ENCODE data around the gene APEH. TPM values are rescaled to one million over a fixed set of nuclear protein-coding genes. Genes with fewer than 3 reads are reported as not detected.

The APEH gene
- total and polyA plus RNA-seq, 4 donors = 65.1 to 94.1 (median 87.5) TPM

GRCh38 chr3:49724586-49724985, 50.4 kb downstream of the APEH start:
- Histone ChIP-seq H3K36me3 (ENCODE audit: control insufficient read depth in 4 of 4, insufficient read depth in 3 of 4, low read depth in 1 of 4, low read length in 3 of 4) (peaks cover 5 to 29% (median 11%) of the 10 kb centered on the region in 4 donors), H3K27ac (ENCODE audit: low read depth in 1 of 2, low read length in 2 of 2) (peak overlapping the region; percentile 71 to 90), H3K9me3 (ENCODE audit: control insufficient read depth in 4 of 4, low read length in 3 of 4) (no peaks in the 10 kb centered on the region), H3K4me3 (ENCODE audit: low read depth in 1 of 3, low read length in 3 of 3) (peak overlapping the region; percentile 57 to 69 (median 63)), H3K9ac (ENCODE audit: low read depth in 1 of 2, low read length in 2 of 2) (peak overlapping the region; percentile 53 to 80), H3K27me3 (ENCODE audit: control insufficient read depth in 4 of 4, insufficient read depth in 4 of 4, low read length in 3 of 4) (no peaks in the 10 kb centered on the region), H3K4me1 (ENCODE audit: control insufficient read depth in 4 of 4, insufficient read depth in 4 of 4, low read length in 3 of 4) (peaks cover 6 to 44% (median 32%) of the 10 kb centered on the region in 4 donors)
- TF ChIP-seq FOXA1 (IDR thresholded peaks at IDR 0.05) (no peak), HNF4G (IDR thresholded peaks at IDR 0.05) (no peak), FOXA2 (IDR thresholded peaks at IDR 0.05) (no peak), EGR1 (IDR thresholded peaks at IDR 0.05; ENCODE audit: low read depth in 2 of 2) (no peak), TAF1 (conservative IDR thresholded peaks at IDR 0.05) (no peak), NR2F2 (IDR thresholded peaks at IDR 0.05) (no peak), RAD21 (IDR thresholded peaks at IDR 0.05) (no peak), RXRA (IDR thresholded peaks at IDR 0.05) (no peak), GABPA (IDR thresholded peaks at IDR 0.05 in 1 of 2, conservative IDR thresholded peaks at IDR 0.05 in 1 of 2) (no peak), YY1 (IDR thresholded peaks at IDR 0.05) (no peak), JUND (IDR thresholded peaks at IDR 0.05) (no peak), ZBTB33 (IDR thresholded peaks at IDR 0.05) (no peak), SP1 (IDR thresholded peaks at IDR 0.05) (no peak), ATF3 (IDR thresholded peaks at IDR 0.05) (no peak), HNF4A (conservative IDR thresholded peaks at IDR 0.05) (no peak)
- TF ChIP-seq, protein P1, sequence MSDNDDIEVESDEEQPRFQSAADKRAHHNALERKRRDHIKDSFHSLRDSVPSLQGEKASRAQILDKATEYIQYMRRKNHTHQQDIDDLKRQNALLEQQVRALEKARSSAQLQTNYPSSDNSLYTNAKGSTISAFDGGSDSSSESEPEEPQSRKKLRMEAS (IDR thresholded peaks at IDR 0.05) = no peak
- TF ChIP-seq, protein P2, sequence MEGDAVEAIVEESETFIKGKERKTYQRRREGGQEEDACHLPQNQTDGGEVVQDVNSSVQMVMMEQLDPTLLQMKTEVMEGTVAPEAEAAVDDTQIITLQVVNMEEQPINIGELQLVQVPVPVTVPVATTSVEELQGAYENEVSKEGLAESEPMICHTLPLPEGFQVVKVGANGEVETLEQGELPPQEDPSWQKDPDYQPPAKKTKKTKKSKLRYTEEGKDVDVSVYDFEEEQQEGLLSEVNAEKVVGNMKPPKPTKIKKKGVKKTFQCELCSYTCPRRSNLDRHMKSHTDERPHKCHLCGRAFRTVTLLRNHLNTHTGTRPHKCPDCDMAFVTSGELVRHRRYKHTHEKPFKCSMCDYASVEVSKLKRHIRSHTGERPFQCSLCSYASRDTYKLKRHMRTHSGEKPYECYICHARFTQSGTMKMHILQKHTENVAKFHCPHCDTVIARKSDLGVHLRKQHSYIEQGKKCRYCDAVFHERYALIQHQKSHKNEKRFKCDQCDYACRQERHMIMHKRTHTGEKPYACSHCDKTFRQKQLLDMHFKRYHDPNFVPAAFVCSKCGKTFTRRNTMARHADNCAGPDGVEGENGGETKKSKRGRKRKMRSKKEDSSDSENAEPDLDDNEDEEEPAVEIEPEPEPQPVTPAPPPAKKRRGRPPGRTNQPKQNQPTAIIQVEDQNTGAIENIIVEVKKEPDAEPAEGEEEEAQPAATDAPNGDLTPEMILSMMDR (IDR thresholded peaks at IDR 0.05; ENCODE audit: low read depth, low read length, missing input control) = no peak
- TF ChIP-seq, protein P3, sequence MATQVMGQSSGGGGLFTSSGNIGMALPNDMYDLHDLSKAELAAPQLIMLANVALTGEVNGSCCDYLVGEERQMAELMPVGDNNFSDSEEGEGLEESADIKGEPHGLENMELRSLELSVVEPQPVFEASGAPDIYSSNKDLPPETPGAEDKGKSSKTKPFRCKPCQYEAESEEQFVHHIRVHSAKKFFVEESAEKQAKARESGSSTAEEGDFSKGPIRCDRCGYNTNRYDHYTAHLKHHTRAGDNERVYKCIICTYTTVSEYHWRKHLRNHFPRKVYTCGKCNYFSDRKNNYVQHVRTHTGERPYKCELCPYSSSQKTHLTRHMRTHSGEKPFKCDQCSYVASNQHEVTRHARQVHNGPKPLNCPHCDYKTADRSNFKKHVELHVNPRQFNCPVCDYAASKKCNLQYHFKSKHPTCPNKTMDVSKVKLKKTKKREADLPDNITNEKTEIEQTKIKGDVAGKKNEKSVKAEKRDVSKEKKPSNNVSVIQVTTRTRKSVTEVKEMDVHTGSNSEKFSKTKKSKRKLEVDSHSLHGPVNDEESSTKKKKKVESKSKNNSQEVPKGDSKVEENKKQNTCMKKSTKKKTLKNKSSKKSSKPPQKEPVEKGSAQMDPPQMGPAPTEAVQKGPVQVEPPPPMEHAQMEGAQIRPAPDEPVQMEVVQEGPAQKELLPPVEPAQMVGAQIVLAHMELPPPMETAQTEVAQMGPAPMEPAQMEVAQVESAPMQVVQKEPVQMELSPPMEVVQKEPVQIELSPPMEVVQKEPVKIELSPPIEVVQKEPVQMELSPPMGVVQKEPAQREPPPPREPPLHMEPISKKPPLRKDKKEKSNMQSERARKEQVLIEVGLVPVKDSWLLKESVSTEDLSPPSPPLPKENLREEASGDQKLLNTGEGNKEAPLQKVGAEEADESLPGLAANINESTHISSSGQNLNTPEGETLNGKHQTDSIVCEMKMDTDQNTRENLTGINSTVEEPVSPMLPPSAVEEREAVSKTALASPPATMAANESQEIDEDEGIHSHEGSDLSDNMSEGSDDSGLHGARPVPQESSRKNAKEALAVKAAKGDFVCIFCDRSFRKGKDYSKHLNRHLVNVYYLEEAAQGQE (IDR thresholded peaks at IDR 0.05) = no peak
- peak; percentile 40 for DNase-seq (ENCODE audit: low spot score)
- 25% methylated on average over 6 of the region's 6 CpGs for WGBS

All from liver (tissue), 9 donors.